DMS53 (cell line): Measurements from ENCODE around the gene RNF128.

Experiments used
- DNase-seq: peaks from one replicate; lab custom pipeline; 2025; lab: John Stamatoyannopoulos, UW

The RNF128 gene

GRCh38 chrX:106726485-106727437 lies at the start of gene RNF128:
Gene RNF128 (plus strand): TSS chrX:106726701. CDS start chrX:106726914, 213 bp downstream.
- DNase-seq, result peak; percentile 93

GRCh38 chrX:106680716-106681115 lies 45.8 kb upstream of the RNF128 start:
- DNase-seq, result no peak

- DNase-seq, result no peak
These were observed 42.3 kb upstream of the RNF128 start for GRCh38 chrX:106684207-106684606.

- peak; percentile 60 for DNase-seq
These were observed 34.0 kb upstream of the RNF128 start for GRCh38 chrX:106692425-106693065.

- no peak for DNase-seq
These were observed 30.0 kb upstream of the RNF128 start for GRCh38 chrX:106696502-106696901.

GRCh38 chrX:106698693-106699092 lies 27.8 kb upstream of the RNF128 start:
- DNase-seq, result no peak

GRCh38 chrX:106702636-106703035 lies 23.9 kb upstream of the RNF128 start:
- no peak for DNase-seq

- DNase-seq, result no peak
These were observed 20.0 kb upstream of the RNF128 start for GRCh38 chrX:106706466-106706865.

- peak; percentile 33 for DNase-seq
These were observed 18.6 kb upstream of the RNF128 start for GRCh38 chrX:106707771-106708454.

- DNase-seq, result no peak
These were observed 15.7 kb upstream of the RNF128 start for GRCh38 chrX:106710771-106711170.

- DNase-seq, result no peak
These were observed 15.1 kb upstream of the RNF128 start for GRCh38 chrX:106711375-106711774.

GRCh38 chrX:106716004-106716403 lies 10.5 kb upstream of the RNF128 start:
- peak; percentile 51 for DNase-seq

GRCh38 chrX:106716463-106716862 lies 10.0 kb upstream of the RNF128 start:
- peak; percentile 15 for DNase-seq

- DNase-seq, result peak; percentile 87
These were observed 7.8 kb upstream of the RNF128 start for GRCh38 chrX:106718709-106719108.

- peak; percentile 62 for DNase-seq
These were observed 570 bp upstream of the RNF128 start for GRCh38 chrX:106725931-106726330.

GRCh38 chrX:106728337-106728736 lies 1.8 kb downstream of the RNF128 start:
- peak; percentile 30 for DNase-seq

- DNase-seq, result peak; percentile 21
These were observed 3.9 kb downstream of the RNF128 start for GRCh38 chrX:106730401-106730800.

- DNase-seq, result no peak
These were observed 5.1 kb downstream of the RNF128 start for GRCh38 chrX:106731590-106731989.

GRCh38 chrX:106734827-106735226 lies 8.3 kb downstream of the RNF128 start:
- DNase-seq, result no peak

GRCh38 chrX:106740193-106740780 lies 13.8 kb downstream of the RNF128 start:
- DNase-seq, result no peak

- DNase-seq, result peak; percentile 51
These were observed 15.7 kb downstream of the RNF128 start for GRCh38 chrX:106742193-106742592.

GRCh38 chrX:106742805-106743204 lies 16.3 kb downstream of the RNF128 start:
- peak; percentile 62 for DNase-seq
